A673 (cell line): ENCODE results near the gene SP100.

Experiments
- EZH2 ChIP-seq: fragments of 200-600 bp; sonication (generic); IDR thresholded peaks from 2 replicates; pipeline ENCODE4 v1.6.1; 2017; ENCODE audit warnings: borderline replicate concordance, low read depth, mild to moderate bottlenecking, mixed read lengths, antibody characterized with exemption, low read length; ENCODE audit not compliant: poor library complexity, severe bottlenecking
- TF ChIP-seq, protein P1 (sequence below): fragments of 300-800, 200-600 bp; sonication (generic); conservative IDR thresholded peaks from 2 replicates; pipeline ENCODE4 v1.5.1; 2017; ENCODE audit warnings: low read depth, mild to moderate bottlenecking, antibody characterized with exemption, low read length, moderate library complexity, mixed read lengths

DNA sequence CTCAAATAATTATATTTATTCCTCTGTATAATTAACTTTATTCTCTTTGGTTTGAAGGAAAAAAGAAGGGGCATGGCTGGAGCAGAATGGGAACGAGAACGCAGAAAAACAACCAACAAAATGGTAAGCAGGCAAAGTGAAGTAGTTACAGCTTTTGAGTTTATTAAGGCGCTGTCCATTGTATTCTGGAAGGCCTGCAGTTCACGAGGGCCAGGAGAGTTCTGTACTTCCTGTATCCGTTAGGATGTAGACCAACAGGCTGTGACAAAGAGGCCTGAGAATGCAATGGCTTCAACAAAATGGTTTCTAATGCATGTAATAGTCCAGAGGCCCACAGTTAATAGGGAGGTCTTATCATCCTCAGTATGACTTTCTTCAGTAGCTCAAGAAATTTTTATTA, 32.5 kb upstream of the SP100 start:
- TF ChIP-seq, protein P1, sequence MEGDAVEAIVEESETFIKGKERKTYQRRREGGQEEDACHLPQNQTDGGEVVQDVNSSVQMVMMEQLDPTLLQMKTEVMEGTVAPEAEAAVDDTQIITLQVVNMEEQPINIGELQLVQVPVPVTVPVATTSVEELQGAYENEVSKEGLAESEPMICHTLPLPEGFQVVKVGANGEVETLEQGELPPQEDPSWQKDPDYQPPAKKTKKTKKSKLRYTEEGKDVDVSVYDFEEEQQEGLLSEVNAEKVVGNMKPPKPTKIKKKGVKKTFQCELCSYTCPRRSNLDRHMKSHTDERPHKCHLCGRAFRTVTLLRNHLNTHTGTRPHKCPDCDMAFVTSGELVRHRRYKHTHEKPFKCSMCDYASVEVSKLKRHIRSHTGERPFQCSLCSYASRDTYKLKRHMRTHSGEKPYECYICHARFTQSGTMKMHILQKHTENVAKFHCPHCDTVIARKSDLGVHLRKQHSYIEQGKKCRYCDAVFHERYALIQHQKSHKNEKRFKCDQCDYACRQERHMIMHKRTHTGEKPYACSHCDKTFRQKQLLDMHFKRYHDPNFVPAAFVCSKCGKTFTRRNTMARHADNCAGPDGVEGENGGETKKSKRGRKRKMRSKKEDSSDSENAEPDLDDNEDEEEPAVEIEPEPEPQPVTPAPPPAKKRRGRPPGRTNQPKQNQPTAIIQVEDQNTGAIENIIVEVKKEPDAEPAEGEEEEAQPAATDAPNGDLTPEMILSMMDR = no peak
- no peak for TF ChIP-seq EZH2
